ENCODE measurements around the gene TSHR. TPM values are rescaled to one million over a fixed set of nuclear protein-coding genes. Genes with fewer than 3 reads are reported as not detected.

Gene TSHR
- total RNA-seq, 4 donors from 2014 or later = not detected

- H3K36me3 ChIP-seq = no peaks in the 10 kb centered on the region
- H3K27ac ChIP-seq = no peak overlapping the region
- no peaks in the 10 kb centered on the region for H3K27me3 ChIP-seq
- no peaks in the 10 kb centered on the region for H3K4me1 ChIP-seq
- DNase-seq = no peak
- no peaks in the 10 kb centered on the region for H3K9me3 ChIP-seq
- no peak overlapping the region for H3K4me3 ChIP-seq
- TF ChIP-seq CTCF (IDR thresholded peaks at IDR 0.05) = no peak
- no peak for TF ChIP-seq POLR2A (IDR thresholded peaks at IDR 0.05)
These were observed 165.1 kb downstream of the TSHR start for GRCh38 chr14:81120501-81120900.

DNA sequence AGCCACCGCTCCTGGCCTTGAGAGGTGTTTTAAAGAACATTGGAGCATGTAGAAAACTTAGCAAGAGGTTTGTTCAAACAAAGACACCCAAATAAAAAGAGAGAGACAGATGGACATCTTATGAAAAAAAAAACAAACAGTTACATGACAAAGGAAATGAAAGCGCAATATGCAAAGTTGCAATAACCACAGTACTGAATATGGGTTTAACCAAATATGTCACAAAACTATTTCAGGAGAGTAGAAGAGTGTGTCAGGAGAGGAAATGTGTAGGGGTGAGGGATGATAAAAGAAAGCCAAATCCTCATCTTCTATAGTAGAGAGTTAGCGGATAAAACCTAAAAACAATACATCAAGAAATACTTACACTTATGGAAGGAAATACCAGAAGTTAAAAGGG is 166.9 kb downstream of the TSHR start:
- no peaks in the 10 kb centered on the region for H3K4me1 ChIP-seq
- H3K36me3 ChIP-seq = no peaks in the 10 kb centered on the region
- no peaks in the 10 kb centered on the region for H3K9me3 ChIP-seq
- no peak for TF ChIP-seq CTCF (IDR thresholded peaks at IDR 0.05)
- TF ChIP-seq POLR2A (IDR thresholded peaks at IDR 0.05) = no peak
- H3K27me3 ChIP-seq = no peaks in the 10 kb centered on the region
- no peak overlapping the region for H3K27ac ChIP-seq
- no peak for DNase-seq
- H3K4me3 ChIP-seq = no peak overlapping the region

- no peak for DNase-seq
- TF ChIP-seq POLR2A (IDR thresholded peaks at IDR 0.05) (no peak), CTCF (IDR thresholded peaks at IDR 0.05) (no peak)
- H3K27me3 ChIP-seq = no peaks in the 10 kb centered on the region
- H3K4me3 ChIP-seq = no peak overlapping the region
- no peaks in the 10 kb centered on the region for H3K4me1 ChIP-seq
- H3K9me3 ChIP-seq = no peaks in the 10 kb centered on the region
- no peaks in the 10 kb centered on the region for H3K36me3 ChIP-seq
- no peak overlapping the region for H3K27ac ChIP-seq
These were observed 168.4 kb downstream of the TSHR start for GRCh38 chr14:81123811-81124210.

- TF ChIP-seq CTCF (IDR thresholded peaks at IDR 0.05) = no peak
- no peak for TF ChIP-seq POLR2A (IDR thresholded peaks at IDR 0.05)
- no peaks in the 10 kb centered on the region for H3K36me3 ChIP-seq
- H3K9me3 ChIP-seq = no peaks in the 10 kb centered on the region
- no peak overlapping the region for H3K27ac ChIP-seq
- no peaks in the 10 kb centered on the region for H3K27me3 ChIP-seq
- no peak overlapping the region for H3K4me3 ChIP-seq
- no peaks in the 10 kb centered on the region for H3K4me1 ChIP-seq
- DNase-seq = peak in 2 of 3 donors; percentile 42 to 49
These were observed 170.1 kb downstream of the TSHR start for GRCh38 chr14:81125536-81125935.

- Histone ChIP-seq H3K27me3 (no peaks in the 10 kb centered on the region), H3K36me3 (no peaks in the 10 kb centered on the region), H3K4me3 (no peak overlapping the region), H3K4me1 (no peaks in the 10 kb centered on the region), H3K27ac (no peak overlapping the region), H3K9me3 (no peaks in the 10 kb centered on the region)
- no peak for DNase-seq
- no peak for TF ChIP-seq POLR2A (IDR thresholded peaks at IDR 0.05)
- TF ChIP-seq CTCF (IDR thresholded peaks at IDR 0.05) = no peak
These were observed 172.4 kb downstream of the TSHR start for GRCh38 chr14:81127785-81128184.

DNA sequence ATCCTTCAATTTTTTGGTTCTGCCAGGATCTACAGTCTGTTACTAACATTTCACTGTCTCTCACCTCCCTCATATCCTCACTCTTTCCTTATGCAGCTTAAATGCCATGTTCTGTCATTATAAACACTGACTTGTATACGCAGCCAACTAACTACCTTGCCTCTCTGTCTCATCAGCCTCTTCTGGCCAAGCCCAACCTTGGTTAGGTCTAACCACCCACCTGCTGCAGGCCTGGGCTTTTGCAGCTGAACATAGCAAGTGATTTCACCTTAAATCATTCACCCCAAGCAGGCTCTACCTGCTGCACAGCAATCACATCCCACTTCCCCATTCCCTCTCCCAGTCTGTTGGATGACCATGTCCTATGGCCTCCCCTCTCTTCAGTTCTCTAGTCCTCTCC is 173.8 kb downstream of the TSHR start:
- TF ChIP-seq POLR2A (IDR thresholded peaks at IDR 0.05) = no peak
- no peak for TF ChIP-seq CTCF (IDR thresholded peaks at IDR 0.05)

More for the DNA sequence above, 173.8 kb downstream of the TSHR start:
- no peaks in the 10 kb centered on the region for H3K9me3 ChIP-seq
- H3K36me3 ChIP-seq = no peaks in the 10 kb centered on the region
- no peak for DNase-seq
- H3K27ac ChIP-seq = no peak overlapping the region
- no peaks in the 10 kb centered on the region for H3K27me3 ChIP-seq
- H3K4me1 ChIP-seq = no peaks in the 10 kb centered on the region
- H3K4me3 ChIP-seq = no peak overlapping the region

Measured in Peyer's patch (tissue), 4 donors.